KMS-11 (cell line): ENCODE results near the gene DNAI4.

ENCODE experiments used
- H2AFZ ChIP-seq: fragments of 200-600 bp; sonication (generic); 2 replicates; pipeline ENCODE4 v1.6.1; 2016; ENCODE audit warnings: antibody characterized with exemption, mixed run types, low read depth
- H3K27ac ChIP-seq: fragments of 200-600 bp; sonication (generic); 2 replicates; pipeline ENCODE4 v1.6.1; 2016; ENCODE audit warnings: mild to moderate bottlenecking, mixed run types
- H3K27me3 ChIP-seq: fragments of 200-600 bp; sonication (generic); 2 replicates; pipeline ENCODE4 v1.6.1; 2017; ENCODE audit warnings: mild to moderate bottlenecking, low read depth, mixed run types, moderate library complexity; ENCODE audit not compliant: insufficient read depth
- H3K36me3 ChIP-seq: fragments of 200-600 bp; sonication (generic); 2 replicates; pipeline ENCODE4 v1.6.1; 2017; ENCODE audit warnings: mild to moderate bottlenecking, mixed run types; ENCODE audit not compliant: insufficient read depth
- H3K4me1 ChIP-seq: fragments of 200-600 bp; sonication (generic); 2 replicates; pipeline ENCODE4 v1.6.1; 2016; ENCODE audit warnings: mild to moderate bottlenecking, low read depth, mixed run types; ENCODE audit not compliant: poor library complexity, severe bottlenecking
- H3K4me2 ChIP-seq: fragments of 200-600 bp; sonication (generic); 2 replicates; pipeline ENCODE4 v1.7.0; 2016; ENCODE audit warnings: mild to moderate bottlenecking, mixed run types
- H3K4me3 ChIP-seq: fragments of 200-600 bp; sonication (generic); IDR thresholded peaks from 2 replicates; pipeline ENCODE4 v1.6.1; 2017; ENCODE audit warnings: low read depth, low read length, mixed read lengths; ENCODE audit not compliant: insufficient read depth
- H3K79me2 ChIP-seq: fragments of 200-600 bp; sonication (generic); 2 replicates; pipeline ENCODE4 v1.6.1; 2016; ENCODE audit warnings: low read depth, mixed run types; ENCODE audit not compliant: insufficient read depth
- H3K9ac ChIP-seq: fragments of 200-600 bp; sonication (generic); 2 replicates; pipeline ENCODE4 v1.6.1; 2016; ENCODE audit warnings: mild to moderate bottlenecking, mixed run types
- H4K20me1 ChIP-seq: fragments of 200-600 bp; sonication (generic); 2 replicates; pipeline ENCODE4 v1.6.1; 2016; ENCODE audit warnings: mild to moderate bottlenecking, mixed run types; ENCODE audit not compliant: insufficient read depth
- CTCF ChIP-seq: fragments of 200-600 bp; sonication (generic); conservative IDR thresholded peaks from 2 replicates; pipeline ENCODE4 v1.6.1; 2017; ENCODE audit warnings: low read depth, mild to moderate bottlenecking, antibody characterized with exemption, low read length, moderate library complexity, mixed read lengths

Gene DNAI4

DNA sequence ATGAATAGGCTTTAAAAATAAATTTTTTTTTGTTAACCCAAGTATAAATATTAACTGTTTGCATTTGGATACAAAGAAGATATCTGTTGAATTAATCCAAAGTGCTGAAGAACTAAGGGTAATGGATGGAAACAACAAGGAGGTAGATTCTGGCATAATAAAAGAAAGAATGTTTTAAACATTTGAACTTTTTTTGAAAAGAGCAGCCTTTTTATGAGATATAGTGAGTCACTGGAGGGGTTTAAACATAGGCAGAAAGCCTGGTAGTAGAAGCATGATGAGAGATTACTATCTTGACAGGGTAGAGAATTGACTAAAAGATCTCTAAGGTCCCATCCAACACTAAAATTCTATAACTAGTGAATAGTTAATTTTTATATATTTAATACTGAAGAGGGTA lies 2.9 kb upstream of the DNAI4 start:
- Histone ChIP-seq H4K20me1 (no peaks in the 10 kb centered on the region), H3K27ac (peak overlapping the region; percentile 98), H3K4me3 (no peak overlapping the region), H3K79me2 (peaks cover 87% of the 10 kb centered on the region), H3K36me3 (no peaks in the 10 kb centered on the region), H3K4me1 (peaks cover 37% of the 10 kb centered on the region), H3K27me3 (no peaks in the 10 kb centered on the region), H2AFZ (no peak overlapping the region), H3K4me2 (peak overlapping the region; percentile 89), H3K9ac (peak overlapping the region; percentile 92)
- TF ChIP-seq CTCF: no peak

- Histone ChIP-seq H3K4me2 (peak overlapping the region; percentile 89), H3K4me3 (no peak overlapping the region), H4K20me1 (no peaks in the 10 kb centered on the region), H3K27me3 (no peaks in the 10 kb centered on the region), H3K9ac (peak overlapping the region; percentile 92), H3K79me2 (peaks cover 71% of the 10 kb centered on the region), H2AFZ (no peak overlapping the region), H3K4me1 (peaks cover 39% of the 10 kb centered on the region), H3K27ac (peak overlapping the region; percentile 98), H3K36me3 (no peaks in the 10 kb centered on the region)
- no peak for TF ChIP-seq CTCF
These were observed 1.3 kb upstream of the DNAI4 start for GRCh38 chr1:66925944-66926343.

- Histone ChIP-seq H3K27ac (peak overlapping the region; percentile 98), H3K79me2 (peaks cover 67% of the 10 kb centered on the region), H2AFZ (peak overlapping the region; percentile 34; the same call in 1 of the 2 replicates)
These were observed 878 bp upstream of the DNAI4 start for GRCh38 chr1:66925558-66925910.

DNA sequence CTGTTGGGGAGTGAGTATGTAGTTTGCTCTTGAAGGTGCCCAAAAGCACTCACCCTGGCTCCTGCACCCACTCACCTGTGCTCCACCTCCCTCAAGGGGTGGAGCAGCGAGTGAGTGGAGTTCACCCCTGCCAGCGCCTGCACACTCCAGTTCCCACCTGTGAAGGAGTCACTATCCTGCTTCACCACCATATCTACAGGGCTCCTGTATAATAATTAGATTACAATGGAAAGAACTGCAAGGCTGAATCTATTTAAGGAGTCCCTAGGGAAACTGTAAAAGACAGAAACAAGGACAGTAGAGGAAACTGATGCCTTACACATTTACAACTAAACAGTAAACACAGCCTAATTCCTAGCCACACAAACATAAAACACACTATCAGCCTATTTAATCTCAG lies 4.1 kb downstream of the DNAI4 start:
- no peak overlapping the region for H3K4me3 ChIP-seq
- no peak overlapping the region for H3K27ac ChIP-seq
- peaks cover 16% of the 10 kb centered on the region for H3K4me1 ChIP-seq
- H3K9ac ChIP-seq: no peak overlapping the region
- H3K79me2 ChIP-seq: peaks cover 20% of the 10 kb centered on the region
- H3K36me3 ChIP-seq: no peaks in the 10 kb centered on the region
- no peak overlapping the region for H2AFZ ChIP-seq
- H3K4me2 ChIP-seq: no peak overlapping the region
- no peaks in the 10 kb centered on the region for H3K27me3 ChIP-seq
- TF ChIP-seq CTCF: no peak
- H4K20me1 ChIP-seq: no peaks in the 10 kb centered on the region

More at GRCh38 chr1:66925558-66925910, 878 bp upstream of the DNAI4 start:
- Histone ChIP-seq H4K20me1 (no peaks in the 10 kb centered on the region), H3K27me3 (no peaks in the 10 kb centered on the region), H3K36me3 (no peaks in the 10 kb centered on the region), H3K4me2 (peak overlapping the region; percentile 89), H3K4me3 (peak overlapping the region; percentile 29), H3K4me1 (peaks cover 39% of the 10 kb centered on the region), H3K9ac (peak overlapping the region; percentile 92)
- TF ChIP-seq CTCF: no peak

- Histone ChIP-seq H3K4me3 (no peak overlapping the region), H3K4me1 (peaks cover 16% of the 10 kb centered on the region), H3K4me2 (no peak overlapping the region), H3K9ac (no peak overlapping the region), H2AFZ (no peak overlapping the region), H3K27me3 (no peaks in the 10 kb centered on the region), H3K27ac (no peak overlapping the region), H3K36me3 (no peaks in the 10 kb centered on the region), H3K79me2 (peaks cover 18% of the 10 kb centered on the region), H4K20me1 (no peaks in the 10 kb centered on the region)
- TF ChIP-seq CTCF: no peak
These were observed 4.8 kb downstream of the DNAI4 start for GRCh38 chr1:66919828-66920227.
